GM21526 (cell line): ENCODE data around the gene FAHD2A.
"Not testable (repeated sequence)": the region's sequence is repeated elsewhere in the genome, so short reads cannot be mapped to it uniquely, and the experiment has no call there.

Experiments
- ATAC-seq: cut with Tn5 transposase; IDR thresholded peaks from one replicate; pipeline ENCODE4 v1.9.1; 2021; ENCODE audit warnings: moderate library complexity; ENCODE audit not compliant: unreplicated experiment, low FRiP score

FAHD2A gene, protein sequence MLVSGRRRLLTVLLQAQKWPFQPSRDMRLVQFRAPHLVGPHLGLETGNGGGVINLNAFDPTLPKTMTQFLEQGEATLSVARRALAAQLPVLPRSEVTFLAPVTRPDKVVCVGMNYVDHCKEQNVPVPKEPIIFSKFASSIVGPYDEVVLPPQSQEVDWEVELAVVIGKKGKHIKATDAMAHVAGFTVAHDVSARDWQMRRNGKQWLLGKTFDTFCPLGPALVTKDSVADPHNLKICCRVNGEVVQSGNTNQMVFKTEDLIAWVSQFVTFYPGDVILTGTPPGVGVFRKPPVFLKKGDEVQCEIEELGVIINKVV

DNA sequence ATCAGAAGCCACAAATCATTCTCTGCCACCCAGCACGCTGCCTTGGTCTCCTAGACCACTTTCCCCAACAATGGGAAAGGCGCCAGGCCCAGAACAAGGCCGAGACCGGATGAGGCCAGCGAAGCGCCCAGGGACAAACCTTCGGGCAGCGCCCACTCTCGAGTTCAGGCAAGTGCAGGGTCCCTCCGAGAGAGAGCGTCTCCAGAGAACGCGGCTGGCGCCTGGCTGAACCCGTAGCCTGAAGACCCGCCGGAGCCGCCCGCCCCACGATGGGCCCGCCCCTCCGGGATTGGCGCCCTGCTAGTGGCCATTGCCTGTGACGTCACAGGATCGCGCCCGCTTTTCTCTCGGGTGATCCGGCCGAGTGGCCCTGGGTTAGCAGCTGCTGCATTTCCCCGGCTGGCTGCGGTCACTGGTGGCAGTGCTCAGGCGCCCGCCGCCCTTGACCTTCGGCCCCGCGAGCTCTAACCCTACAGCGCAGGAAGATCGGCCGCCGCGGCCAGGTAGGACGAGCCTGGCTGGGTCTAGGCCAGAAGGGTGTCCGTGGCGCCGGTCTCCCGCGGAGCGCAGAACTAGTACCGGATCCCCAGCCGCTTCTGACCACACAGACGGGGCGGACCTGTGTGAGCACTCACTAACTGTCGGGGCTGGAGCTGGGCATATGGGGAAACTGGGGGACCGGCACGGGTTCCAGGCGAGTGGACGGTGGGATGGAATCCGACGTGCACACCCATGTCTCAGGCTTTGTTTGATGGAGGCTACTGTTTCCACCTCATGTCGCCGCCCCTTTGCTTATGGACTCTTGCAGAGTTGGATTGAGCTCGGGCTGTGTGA lies at the start of gene FAHD2A:
Gene FAHD2A, plus strand, starts transcription at position 339 of the 834 bp plus-strand sequence. CDS start 2,851 bp downstream, outside the sequence.
- peak; percentile 89 for ATAC-seq

DNA sequence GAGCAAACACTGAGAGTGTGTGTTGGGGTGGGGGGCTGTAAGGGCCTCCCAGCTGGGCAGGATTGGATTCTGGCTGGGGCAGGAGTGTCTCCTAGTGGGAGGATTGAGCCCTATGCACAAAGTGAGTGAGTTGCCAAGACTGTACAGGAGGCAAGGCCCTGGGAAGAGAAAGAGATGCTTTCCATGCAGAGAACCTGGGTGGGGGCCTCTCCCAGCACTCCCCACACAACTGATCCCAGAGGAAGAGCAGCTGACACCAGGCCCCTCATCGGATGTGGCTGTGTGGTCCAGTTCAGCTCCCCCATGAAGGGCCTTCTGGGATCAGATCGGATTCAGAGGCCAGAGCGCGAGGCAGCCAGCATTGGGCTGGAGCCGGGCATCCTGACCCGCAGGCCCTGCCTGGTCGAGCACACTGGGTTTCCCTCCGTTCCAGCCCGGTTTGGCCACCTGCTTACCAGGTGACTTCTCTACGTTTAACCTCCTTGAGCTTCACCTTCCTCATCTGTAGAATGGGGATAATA lies 49.4 kb upstream of the FAHD2A start:
- no peak for ATAC-seq

DNA sequence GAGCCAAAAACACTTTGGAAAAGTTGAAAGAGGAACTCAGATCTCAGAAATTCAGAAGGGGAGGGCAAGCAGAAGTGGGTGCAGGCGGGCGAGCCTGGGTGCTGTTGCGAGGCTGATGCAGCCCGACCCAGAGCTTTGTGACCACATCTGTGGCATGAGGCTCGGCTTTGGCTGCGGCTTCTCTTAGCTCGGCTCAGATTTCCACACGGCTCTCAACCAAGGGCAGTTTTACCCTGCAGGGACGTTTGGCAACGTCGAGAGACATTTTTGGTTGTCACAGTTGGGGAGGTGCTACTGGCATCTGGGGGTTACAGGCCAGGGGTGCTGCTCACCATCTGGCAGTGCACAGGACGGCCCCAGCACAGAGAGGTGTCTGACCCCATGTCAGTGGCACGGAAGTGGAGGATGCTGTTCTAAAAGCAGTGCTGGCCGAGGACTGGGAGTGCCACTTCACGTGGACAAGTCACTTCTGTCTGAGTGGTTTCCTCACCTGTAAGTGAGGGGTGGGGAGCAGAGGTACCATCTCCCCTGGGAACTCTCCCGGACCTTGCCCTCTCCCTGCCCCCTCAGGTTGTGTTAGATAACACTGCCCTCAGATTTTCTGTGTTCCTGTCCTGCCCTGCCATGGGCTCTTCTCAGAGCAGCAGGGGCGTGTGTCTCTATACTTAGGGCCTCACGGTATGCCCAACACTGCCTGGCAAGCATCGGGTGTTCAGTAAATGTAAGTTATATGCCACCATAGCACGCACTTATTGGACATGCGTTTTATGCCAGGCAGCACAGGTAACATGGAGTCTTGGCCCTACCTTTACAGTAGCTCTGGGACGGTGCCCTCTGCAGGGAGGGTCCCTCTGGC lies 48.7 kb upstream of the FAHD2A start:
- no peak for ATAC-seq

DNA sequence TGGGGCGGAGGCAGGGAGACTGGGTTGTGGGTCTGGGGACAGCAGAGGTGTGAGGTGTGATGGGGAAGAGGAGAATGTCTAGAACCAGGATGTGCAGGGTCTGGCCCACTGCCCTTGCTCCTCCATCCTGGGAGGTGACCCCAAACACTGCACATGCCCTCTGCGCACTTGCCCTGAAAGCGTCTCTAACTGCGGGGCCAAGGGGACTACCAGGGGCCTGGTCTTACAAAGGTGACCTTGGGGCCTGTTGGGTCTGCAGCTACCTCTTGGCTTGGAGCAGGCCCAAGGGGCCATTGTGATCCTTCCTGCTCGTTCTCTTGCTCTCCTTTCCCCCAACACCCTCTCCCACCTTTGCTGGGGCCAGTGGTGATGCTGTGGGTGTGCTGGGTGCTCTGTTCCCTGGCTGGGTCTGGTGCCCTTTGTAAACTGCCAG lies 48.0 kb upstream of the FAHD2A start:
- no peak for ATAC-seq

DNA sequence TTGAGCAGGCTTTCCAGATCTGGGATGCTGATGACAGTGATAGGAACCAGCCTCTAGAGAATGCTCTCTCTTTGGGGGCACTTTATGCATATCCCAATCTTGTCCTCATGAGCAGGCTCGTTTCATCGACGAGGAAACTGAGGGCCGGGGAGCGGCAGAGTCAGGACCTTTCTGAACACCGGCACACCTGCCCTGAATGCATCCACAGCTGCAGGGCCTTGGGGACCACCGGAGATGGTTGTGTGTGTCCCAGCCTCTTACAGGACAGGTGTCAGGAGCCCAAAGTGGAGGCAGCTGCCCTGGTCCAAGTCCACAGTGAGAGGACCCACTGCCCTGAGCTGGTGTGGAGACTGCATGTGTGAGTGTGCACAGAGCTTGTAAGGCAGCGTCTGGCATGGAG lies 47.6 kb upstream of the FAHD2A start:
- ATAC-seq, result no peak

DNA sequence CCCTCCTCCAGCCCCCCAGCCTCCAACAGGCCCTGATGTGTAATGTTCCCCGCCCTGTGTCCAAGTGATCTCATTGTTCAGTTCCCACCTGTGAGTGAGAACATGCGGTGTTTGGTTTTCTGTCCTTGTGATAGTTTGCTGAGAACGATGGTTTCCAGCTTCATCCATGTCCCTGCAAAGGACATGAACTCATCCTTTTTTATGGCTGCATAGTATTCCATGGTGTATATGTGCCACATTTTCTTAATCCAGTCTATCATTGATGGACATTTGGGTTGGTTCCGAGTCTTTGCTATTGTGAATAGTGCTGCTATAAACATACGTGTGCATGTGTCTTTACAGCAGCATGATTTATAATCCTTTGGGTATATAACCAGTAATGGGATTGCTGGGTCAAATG lies 47.0 kb upstream of the FAHD2A start:
- ATAC-seq, result not testable (repeated sequence)

DNA sequence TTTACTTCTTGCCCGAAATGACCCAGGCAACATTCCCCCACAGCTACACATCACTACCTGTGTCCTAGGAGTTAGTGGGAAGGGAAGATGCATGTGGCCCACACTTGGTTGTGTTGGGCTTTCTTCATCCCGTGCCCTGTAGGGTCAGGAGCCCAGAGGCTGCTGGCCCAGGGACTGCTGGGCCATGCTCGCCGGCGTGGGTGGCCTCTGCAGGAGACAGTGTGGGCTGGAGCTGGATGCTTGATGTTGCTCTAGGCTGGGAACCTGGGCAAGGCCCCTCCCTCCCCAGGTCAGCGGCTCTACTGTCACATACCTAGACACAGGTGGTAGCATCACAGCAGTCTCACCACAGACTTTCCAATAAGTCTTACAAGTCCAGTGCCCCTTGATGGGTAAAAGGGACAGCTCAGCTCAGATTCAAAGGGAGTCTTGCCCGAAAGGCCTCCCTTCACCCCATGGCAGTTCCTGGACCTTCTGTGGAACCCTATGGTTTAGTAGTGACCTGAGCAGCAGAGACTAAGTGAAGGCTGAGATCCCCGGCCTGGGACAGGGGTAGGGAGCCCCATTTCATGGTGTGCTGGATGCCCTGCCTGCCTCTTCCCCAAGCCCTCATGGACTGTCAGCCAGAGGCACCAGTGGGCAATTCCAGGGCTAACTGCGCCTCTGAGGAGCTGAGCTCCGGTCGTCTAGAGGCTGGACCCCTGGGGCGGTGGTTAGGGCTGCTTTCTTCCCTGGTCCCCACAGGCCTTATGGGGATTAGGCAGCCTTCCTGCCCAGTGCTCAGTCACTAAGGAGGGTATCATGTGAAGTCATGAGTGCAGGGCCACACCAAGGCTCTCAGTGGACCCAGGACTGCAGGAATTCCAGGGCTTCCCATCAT lies 45.4 kb upstream of the FAHD2A start:
- no peak for ATAC-seq

DNA sequence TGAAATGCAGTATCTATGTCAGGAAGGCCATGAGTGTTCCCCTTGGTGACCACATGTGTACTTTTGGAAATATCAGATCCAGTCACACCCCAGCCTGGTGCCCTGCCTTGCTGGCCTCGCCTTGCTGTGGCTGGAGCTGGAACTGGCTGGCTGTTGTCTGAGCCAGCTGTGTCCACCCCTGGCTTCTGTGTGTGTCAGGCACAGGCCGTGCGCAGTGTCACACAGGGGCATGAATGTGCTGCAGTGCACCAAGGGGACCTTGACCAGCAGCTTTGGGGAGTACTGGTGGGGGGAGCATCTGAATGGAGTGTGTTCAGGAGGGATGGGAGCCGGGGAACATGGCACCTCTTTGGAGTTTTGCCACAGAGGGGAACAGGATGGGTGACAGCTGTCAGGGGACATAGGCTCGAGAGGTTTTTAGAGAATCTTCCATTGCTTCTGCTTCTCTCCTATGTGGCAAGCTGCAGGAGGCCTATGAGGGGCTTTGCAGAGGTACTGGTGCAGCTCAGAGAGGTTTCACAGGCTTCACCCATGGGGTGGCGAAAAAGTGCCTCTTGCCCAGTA lies 44.7 kb upstream of the FAHD2A start:
- no peak for ATAC-seq

DNA sequence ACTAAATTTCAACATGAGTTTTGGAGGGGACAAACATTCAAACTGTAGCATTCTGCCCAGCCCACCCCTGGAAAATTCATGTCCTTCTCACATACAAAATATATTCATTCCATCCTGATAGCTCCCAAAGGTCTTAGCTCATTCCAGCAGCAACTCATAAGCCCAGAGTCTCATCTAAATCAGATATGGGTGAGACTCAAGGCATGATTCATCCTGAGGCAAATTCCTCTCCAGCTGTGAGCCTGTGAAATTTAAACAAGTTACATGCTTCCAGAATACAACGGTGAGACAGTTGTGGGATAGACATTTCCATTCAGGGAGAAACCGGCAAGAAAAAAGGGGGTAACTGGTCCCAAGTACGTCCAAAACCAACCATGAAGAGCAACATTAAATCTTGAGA lies 43.5 kb upstream of the FAHD2A start:
- ATAC-seq, result no peak

DNA sequence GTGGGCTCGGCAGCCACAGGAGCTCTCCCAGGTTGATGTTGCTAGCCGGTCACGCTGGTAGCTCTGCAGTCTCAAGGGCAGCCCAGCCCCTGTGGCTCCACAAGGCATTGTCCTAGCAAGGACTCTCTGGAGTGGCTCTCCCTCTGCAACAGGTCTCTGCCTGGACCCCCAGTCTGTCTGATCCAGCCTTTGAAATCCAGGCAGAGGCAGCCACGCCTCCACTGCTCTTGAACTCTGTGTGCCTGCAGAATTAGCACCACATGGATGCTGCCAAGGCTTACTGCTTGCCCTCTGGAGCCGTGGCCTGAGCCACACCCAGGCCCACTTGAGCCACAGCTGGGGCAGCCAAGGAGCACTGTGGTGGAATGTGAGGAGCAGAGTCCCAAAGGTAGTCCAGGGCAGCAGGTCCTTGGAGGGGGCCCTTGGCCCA lies 43.0 kb upstream of the FAHD2A start:
- ATAC-seq, result no peak

DNA sequence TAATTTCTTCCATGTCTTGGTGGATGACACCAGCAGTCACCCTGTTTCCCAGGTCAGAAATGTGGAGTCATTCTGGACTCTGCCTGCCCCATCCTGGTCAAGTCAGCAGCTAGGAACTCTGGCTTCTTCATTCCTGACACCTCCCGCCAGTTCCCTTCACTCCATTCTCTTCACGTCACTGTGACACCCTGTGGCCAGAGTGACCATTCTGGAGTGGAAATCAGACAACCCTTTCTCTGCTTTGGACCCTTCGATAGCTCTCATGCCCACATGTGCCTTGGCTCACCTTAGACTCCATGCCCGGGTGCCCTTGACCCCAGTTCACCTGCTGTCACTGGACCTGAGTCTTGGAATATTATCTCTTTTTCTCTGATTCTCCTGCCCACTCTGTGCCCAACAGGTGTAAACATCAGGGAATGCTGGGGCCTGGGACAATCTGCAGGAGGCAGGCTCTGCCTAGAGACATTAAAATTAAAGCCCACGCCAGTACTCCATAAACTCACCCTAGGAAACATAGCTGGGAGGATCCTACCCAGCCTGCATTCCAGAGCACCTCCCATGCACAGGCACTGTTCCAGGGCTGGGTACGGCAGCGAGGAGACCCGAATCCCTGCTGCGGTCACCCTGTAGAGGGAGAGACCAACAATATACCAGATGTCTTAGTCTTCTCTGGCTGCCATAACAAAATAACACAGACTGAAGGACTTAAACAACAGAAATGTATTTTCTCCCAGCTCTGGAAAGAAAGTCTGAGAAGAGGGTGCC lies 41.1 kb upstream of the FAHD2A start:
- ATAC-seq, result no peak

DNA sequence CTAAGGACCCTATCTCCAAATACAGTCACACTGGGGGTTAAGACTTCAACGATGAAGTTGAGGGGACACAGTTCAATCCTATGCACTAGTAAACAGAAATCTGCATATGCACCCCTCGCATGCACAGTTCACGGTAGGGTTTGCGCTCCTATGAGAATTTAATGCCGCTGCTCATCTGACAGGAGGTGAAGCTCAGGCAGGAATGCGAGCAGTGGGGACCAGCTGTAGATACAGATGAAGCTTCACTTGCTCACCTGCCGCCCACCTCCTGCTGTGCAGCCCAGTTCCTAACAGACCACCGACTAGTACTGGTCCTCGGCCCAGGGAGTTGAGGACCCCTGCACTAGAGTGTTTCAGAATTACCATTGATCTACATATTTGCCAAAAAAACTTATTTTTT lies 40.0 kb upstream of the FAHD2A start:
- no peak for ATAC-seq

DNA sequence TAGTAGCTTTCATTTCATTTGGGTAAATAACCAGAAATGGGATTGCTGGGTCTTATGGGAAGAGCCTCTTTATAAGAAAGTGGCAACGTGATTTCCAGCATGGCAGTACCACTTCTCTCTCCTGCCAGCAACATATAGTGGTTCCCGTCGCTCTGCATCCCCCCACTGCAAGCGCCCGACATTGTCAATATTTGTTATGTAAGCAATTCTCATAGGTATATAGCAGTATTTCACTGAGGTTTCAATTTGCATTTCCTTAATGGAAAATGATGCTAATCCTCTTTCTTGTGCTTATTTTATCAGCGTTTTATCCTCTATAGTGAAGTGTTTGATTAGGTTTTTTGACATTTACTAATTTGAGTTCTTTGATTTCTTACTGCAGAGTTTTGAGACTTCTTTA lies 36.0 kb upstream of the FAHD2A start:
- no peak for ATAC-seq

DNA sequence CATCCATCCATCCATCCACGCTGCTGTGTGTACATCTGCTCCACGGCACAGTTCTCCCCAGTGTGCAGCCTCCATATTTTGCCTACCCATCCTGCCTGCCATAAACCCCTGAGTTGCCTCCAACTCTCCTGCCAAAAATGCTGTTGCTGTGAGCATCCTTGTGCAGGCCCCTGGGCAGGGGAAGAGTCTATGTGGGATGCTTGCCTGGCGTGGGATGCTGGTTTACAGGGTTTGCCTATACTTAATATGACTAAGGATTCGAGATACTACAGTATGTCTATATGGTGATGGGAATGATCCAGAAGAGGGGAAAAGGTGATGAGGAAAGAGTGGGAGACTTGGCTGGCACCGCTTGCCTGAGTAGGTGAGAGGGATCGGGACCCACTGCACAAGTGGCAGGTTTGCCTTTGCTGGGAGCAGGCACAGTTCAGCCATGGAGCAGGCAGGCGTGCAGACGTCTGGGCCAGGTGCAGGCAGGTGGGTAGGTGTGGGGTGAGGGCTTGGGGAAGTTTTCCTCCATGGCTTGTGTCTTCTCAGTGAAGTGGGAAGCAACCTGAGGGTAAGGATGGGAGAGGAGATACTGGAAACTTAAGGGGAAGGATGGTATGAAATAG lies 30.2 kb upstream of the FAHD2A start:
- no peak for ATAC-seq

DNA sequence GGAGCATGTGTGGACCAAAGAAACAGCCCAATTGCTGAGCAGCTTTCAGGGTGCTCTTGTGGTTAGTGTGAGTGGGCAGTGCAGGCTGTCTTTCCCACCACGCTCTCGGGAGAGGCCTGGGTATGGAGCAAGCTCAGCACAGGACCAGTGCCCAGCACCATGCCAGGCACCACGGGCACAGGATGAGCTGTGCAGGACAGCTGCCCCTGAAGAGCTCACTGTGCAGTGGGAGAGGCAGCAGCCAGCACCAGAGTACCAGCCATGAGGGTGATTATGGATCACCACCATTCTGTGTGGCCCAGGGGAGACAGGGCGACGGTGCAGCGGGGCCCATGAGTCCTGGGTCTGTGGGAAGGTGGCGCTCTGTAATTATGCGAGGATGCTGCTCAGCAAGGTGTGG lies 29.7 kb upstream of the FAHD2A start:
- ATAC-seq, result no peak

DNA sequence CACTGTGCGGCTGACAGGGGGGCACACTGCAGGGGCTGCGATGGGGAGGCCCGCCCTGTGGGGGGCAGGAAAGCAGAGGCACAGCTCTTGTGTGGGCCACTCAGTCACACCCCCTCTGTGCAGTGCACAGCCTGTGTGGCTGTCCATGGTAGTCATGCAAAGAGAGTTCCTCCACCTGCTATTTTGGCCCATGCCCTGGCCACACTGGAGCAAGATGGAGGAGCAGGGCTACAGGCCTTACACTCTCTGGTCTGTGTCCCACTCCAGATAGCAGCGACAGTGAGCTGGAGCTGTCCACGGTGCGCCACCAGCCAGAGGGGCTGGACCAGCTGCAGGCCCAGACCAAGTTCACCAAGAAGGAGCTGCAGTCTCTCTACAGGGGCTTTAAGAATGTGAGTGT lies 28.5 kb upstream of the FAHD2A start:
- no peak for ATAC-seq

DNA sequence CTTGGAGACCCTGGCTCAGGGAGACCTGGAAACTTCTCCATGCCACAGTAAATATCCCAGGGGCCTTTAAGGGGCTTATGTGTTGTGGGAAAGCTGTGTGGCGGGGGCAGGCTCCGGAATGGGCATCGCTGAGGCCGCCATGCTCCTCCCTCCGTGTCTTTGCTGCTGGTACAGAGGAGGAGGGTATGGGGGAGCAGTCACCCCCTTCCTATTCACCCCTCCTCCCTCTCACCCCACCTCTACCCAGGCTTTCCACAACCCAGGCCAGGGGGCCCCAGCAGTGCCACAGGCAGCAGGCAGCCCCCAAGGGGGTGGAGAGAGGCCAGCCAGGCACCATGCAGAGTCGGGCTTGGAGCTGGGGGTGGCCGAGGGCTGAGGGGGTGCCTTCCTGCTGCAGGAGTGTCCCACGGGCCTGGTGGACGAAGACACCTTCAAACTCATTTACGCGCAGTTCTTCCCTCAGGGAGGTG lies 28.0 kb upstream of the FAHD2A start:
- no peak for ATAC-seq

DNA sequence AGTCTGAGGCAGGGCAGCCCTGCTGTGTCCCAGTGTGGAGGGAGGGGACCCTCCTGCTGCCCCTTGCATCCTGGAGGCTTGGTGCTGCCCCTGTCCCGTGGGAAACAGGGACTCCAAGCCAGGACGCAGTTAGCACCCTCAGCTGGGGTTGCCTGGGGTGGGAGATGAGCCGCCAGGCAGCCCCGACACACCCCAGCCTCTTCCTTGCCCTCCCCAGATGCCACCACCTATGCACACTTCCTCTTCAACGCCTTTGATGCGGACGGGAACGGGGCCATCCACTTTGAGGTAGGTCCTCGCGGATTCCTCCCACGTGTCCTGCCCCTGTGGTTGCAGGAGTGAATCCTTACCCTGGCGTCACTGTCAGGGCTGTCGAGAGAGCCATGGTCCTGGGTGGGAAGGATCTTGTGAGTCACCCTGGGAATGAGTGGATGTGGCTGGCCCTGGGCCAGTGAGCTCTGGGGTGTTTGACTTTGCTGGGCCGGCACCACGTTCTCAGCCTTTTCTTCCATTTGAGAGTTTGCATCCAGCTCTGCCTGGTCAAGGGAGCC lies 27.5 kb upstream of the FAHD2A start:
- no peak for ATAC-seq
